A549 treated with Mapracorat at 1 μM for 4 hours (cell line): ENCODE results near the gene OR6K6. TPM values are rescaled to one million over a fixed set of nuclear protein-coding genes. Genes with fewer than 3 reads are reported as not detected.

Experiments
- total RNA-seq: library from RNA; stranded (reverse); fragments of 200-300 nt; extraction: Qiagen RNA extraction; gene quantifications from 5 replicates; pipeline ENCODE4 v1.2.3, GENCODE V29; 2022

OR6K6 gene, protein sequence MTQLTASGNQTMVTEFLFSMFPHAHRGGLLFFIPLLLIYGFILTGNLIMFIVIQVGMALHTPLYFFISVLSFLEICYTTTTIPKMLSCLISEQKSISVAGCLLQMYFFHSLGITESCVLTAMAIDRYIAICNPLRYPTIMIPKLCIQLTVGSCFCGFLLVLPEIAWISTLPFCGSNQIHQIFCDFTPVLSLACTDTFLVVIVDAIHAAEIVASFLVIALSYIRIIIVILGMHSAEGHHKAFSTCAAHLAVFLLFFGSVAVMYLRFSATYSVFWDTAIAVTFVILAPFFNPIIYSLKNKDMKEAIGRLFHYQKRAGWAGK
- not detected in 5 replicates for total RNA-seq

DNA sequence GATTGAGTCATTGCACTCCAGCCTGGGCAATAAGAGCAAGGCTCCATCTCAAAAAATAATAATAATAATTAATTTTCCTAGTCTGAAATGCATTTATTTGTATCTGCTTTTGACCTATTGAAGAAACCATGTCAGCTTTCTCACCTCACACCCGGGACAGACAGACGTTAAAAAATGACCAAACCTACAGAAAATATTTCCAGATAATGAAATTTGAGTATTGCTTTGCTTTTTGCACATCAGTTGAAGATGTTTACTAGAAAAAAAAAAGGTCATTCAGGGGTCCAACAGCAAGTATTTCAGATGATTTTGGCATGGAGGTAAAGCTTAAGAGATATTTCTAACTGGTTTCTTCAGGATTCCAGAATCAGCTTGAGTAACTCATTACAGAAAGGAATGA, at the start of gene OR6K6:
Gene OR6K6 (plus strand): TSS at position 301 of the 400 bp plus-strand sequence. CDS start 168 bp downstream, outside the sequence.

DNA sequence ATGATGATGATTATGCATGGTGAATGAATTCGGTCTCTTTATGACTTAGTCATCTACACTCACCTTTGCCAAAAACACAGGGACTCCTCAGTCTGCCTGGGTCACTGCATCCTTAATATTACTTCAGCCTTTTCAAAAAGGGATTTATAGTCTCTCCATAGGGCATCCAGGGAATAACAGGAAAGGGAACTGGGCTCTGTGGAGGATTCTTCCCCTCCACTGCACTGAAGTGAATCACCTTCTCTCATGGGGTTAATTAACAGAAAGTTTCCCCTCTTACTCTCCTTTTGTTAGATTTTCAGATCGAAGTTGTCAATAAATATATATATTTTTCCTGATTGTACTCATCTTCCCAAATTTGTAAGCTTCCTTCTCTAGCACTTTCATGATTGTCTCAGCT, 33.9 kb upstream of the OR6K6 start, which contains the start of gene OR6K3:
Gene OR6K3 (minus strand): TSS at position 101 of the 400 bp plus-strand sequence. CDS start 2,605 bp downstream, outside the sequence.

DNA sequence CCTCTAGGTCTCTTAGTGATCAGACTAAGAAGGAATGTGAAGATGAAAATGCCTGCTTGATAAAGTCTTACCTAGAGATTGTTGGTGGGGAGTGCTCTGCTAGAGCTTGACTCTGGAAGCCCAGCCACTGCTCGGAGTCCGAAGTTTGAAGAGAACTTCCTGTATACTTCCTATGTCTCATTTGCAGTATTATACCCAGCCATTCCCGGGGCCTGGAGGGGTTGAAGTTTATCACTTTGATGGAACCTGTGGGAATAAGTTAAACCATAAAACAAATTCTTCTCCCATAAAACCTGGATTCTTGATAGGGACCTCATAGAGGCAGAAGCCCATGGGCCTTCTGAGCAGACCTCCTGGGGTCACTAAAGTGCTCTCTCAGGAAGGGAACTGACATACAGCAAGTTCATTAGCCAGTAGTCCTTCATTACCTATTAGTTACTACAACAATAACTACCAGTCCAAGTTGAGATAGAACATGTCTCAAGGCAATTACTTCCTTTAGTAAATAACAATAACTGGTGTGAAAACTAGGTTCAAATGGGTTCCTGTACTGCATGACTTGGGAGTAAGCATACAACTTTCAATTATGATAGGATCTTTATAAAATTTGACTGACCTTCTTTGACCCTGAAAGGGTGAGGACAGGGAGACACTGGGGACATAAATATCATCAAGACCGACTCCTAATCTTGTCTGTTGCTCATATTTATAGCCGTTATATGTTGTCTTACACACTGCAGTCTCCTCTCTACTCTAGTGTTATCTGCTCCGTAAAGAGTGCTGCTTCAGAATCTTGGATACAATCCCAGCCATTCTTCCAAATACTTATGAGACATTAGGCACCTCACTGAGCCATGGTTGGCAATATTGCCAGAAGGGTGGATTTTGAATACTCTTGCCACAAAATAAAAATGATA, 17.7 kb downstream of the OR6K6 start, which contains the start of gene OR6N1:
Gene OR6N1 (minus strand): TSS at position 246 of the 917 bp plus-strand sequence. CDS start 5,513 bp downstream, outside the sequence.

DNA sequence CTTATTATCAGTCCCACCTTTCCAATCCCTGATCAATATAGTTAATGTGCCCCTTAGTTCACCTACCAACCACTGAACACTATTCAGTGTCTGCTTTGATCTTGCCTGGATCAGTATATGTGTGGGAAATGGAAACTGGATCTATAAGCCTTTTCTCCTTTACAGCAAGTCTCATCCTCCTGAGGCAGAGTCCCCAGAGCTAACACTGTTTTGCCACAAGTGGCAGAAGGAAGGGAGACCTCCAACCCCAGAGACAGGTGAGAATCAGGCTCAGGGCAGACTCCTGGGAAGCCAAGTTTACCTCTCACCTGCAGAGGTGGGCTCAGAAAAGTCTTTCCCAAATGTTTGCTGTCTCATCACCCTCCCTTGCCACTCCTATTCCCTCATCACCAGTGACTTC, 26.6 kb downstream of the OR6K6 start, which contains the start of gene OR6N2:
Gene OR6N2 (minus strand): TSS at position 101 of the 400 bp plus-strand sequence. CDS start 3,569 bp downstream, outside the sequence.

Other genes starting within 250 kb of the OR6K6 start
- not detected in 5 replicates for gene OR6Y1, start 200.3 kb upstream of the OR6K6 start, total RNA-seq
- not detected in 5 replicates for gene OR6P1, start 184.1 kb upstream of the OR6K6 start, total RNA-seq
- gene OR10X1, start 174.8 kb upstream of the OR6K6 start, total RNA-seq = not detected in 5 replicates
- gene OR10Z1, start 149.5 kb upstream of the OR6K6 start, total RNA-seq = not detected in 5 replicates
- not detected in 5 replicates for gene SPTA1, start 68.0 kb upstream of the OR6K6 start, total RNA-seq
- not detected in 5 replicates for gene OR6K2, start 54.1 kb upstream of the OR6K6 start, total RNA-seq
- gene OR6K3, start 34.0 kb upstream of the OR6K6 start, total RNA-seq = not detected in 5 replicates
- gene OR6N1, start 17.5 kb downstream of the OR6K6 start, total RNA-seq = not detected in 5 replicates
- not detected in 5 replicates for gene OR6N2, start 26.5 kb downstream of the OR6K6 start, total RNA-seq
- not detected in 5 replicates for gene MNDA, start 76.6 kb downstream of the OR6K6 start, total RNA-seq
- not detected in 5 replicates for gene PYHIN1, start 176.8 kb downstream of the OR6K6 start, total RNA-seq